Activated T-helper 1 cell treated with anti-CD3 and anti-CD28 coated beads, Interleukin-12 subunit alpha, Interleukin-12 subunit beta, Interleukin-2, Interleukin-4 antibody, amounts not matched to agents 30 ng/mL and 10 ng/mL and 1 ng/mL, durations not matched to agents 14 hours and 24 hours and 36 hours (primary cell): Measurements from ENCODE around the gene STN1. TPM values are rescaled to one million over a fixed set of nuclear protein-coding genes. Genes with fewer than 3 reads are reported as not detected.

Experiments used
- DNase-seq: peaks from one replicate; pipeline ENCODE4 v3.0.0; 2021; ENCODE audit warnings: low spot score
- H3K27ac Mint-ChIP-seq: one replicate; pipeline ENCODE4 v1.8.0; 2021; ENCODE audit warnings: mild to moderate bottlenecking, mixed read lengths
- H3K27me3 Mint-ChIP-seq: one replicate; pipeline ENCODE4 v1.8.0; 2022; ENCODE audit warnings: mild to moderate bottlenecking, moderate library complexity, mixed read lengths; ENCODE audit not compliant: insufficient read depth
- H3K36me3 Mint-ChIP-seq: one replicate; pipeline ENCODE4 v1.8.0; 2021; ENCODE audit warnings: low read depth, mixed read lengths
- H3K4me1 Mint-ChIP-seq: one replicate; pipeline ENCODE4 v1.8.0; 2021; ENCODE audit warnings: low read depth, mixed read lengths
- H3K4me3 Mint-ChIP-seq: one replicate; pipeline ENCODE4 v1.8.0; 2021; ENCODE audit warnings: mild to moderate bottlenecking, moderate library complexity, mixed read lengths
- H3K9me3 Mint-ChIP-seq: one replicate; pipeline ENCODE4 v1.8.0; 2021; ENCODE audit warnings: mixed read lengths
- intact Hi-C: fragments of 100-400 bp; cut with micrococcal nuclease; formaldehyde crosslinking; loops from one replicate; pipeline ENCODE4 v1.15.1; 2024
- total RNA-seq: library from RNA; stranded (reverse); gene quantifications from 2 replicates; pipeline ENCODE4 v1.2.3, GENCODE V29; 2022

STN1 gene
- total RNA-seq, 1 donor from 2014 or later = 20.0 TPM

- no peak for DNase-seq
- no peaks in the 10 kb centered on the region for H3K4me1 Mint-ChIP-seq
- H3K36me3 Mint-ChIP-seq = no peaks in the 10 kb centered on the region
- no peak overlapping the region for H3K4me3 Mint-ChIP-seq
- intact Hi-C loops = no loop called here
- no peak overlapping the region for H3K27ac Mint-ChIP-seq
- H3K9me3 Mint-ChIP-seq = no peaks in the 10 kb centered on the region
- peaks cover 9% of the 10 kb centered on the region for H3K27me3 Mint-ChIP-seq
Measured at GRCh38 chr10:103833731-103834365, 84.1 kb downstream of the STN1 start.

- H3K4me3 Mint-ChIP-seq = no peak overlapping the region
- intact Hi-C loops = no loop called here
- H3K27me3 Mint-ChIP-seq = peaks cover 7% of the 10 kb centered on the region
- H3K4me1 Mint-ChIP-seq = no peaks in the 10 kb centered on the region
- H3K36me3 Mint-ChIP-seq = no peaks in the 10 kb centered on the region
- H3K27ac Mint-ChIP-seq = no peak overlapping the region
- no peaks in the 10 kb centered on the region for H3K9me3 Mint-ChIP-seq
- no peak for DNase-seq
Measured at GRCh38 chr10:103832806-103833205, 85.2 kb downstream of the STN1 start.

Other genes with a start within 250 kb of the STN1 start
- gene SH3PXD2A, start 62.6 kb downstream of the STN1 start, total RNA-seq = 9.6 and 10.4 TPM in 2 replicates
- gene SLK, start 49.0 kb upstream of the STN1 start, total RNA-seq = 25.0 and 27.1 TPM in 2 replicates
- not detected in 2 replicates for gene COL17A1, start 167.7 kb upstream of the STN1 start, total RNA-seq
- gene SFR1, start 204.0 kb upstream of the STN1 start, total RNA-seq = 13.8 and 14.0 TPM in 2 replicates